ENCODE results near the gene CCNK.
A peak's percentile ranks its signal among the peaks of the same experiment; 100 is the strongest.

The CCNK gene

DNA sequence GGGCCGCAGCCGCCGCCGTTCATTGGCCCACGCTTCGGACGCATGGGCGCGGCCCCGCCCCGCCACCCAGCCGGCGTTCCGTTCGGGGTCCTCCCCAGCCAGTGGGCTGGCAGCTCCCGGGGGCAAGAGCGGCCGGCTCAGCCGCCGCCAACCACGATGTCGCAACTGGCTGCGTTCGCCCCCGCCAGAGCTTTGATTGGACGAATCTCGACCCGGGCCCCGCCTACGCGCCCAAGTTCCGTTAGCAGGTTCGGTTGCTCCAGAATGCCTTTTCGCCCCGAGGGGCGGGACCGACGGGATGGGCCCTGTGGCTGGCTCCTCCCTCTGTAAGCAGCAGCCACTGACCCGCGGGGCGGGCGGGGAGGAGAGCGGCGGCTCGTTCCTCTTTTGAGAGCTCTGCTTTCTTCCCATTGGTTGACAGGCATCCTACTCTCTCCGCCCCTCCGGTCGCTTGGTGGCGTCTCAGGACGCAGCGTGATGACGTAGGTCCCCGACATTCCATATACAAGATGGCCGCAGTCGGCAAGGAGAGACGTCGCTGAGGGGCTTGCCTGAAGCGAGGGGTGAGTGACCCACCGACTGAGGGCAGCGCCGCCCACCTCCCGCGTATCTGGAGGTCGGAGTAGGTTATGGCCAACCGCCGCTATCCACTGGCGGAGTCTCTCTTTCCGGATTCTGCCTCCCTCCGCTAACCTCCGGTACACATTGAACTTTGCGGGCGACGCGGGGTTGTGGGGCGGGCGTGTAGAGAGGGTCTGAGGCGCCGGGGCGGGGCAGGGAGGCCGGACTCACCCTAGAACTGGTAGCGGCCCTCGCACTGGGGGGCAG lies at the start of gene CCNK:
Gene CCNK, plus strand, starts transcription at position 493 of the 828 bp plus-strand sequence. CDS start 11,269 bp downstream, outside the sequence.
- peak; percentile 96 for DNase-seq (ENCODE audit: low read depth)

DNA sequence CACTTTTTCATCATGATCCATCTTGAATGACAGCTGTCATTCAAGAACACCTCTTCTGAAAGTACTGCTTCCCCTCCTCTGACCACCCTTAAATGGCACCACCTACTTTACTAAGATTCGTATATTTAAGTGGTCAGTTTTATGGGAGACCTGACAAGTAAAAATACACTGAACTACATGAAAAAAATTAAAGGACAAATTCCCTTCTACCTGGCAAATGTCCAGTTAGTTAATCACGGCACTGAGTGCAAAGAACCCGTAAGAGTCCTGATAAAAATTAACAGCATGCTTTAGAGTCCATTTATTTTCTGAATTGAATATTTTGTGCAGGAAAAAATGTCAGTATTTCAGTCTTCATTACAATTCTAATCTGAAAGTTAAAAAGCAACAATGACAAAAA lies 49.2 kb upstream of the CCNK start:
- no peak for DNase-seq (ENCODE audit: low read depth)

DNA sequence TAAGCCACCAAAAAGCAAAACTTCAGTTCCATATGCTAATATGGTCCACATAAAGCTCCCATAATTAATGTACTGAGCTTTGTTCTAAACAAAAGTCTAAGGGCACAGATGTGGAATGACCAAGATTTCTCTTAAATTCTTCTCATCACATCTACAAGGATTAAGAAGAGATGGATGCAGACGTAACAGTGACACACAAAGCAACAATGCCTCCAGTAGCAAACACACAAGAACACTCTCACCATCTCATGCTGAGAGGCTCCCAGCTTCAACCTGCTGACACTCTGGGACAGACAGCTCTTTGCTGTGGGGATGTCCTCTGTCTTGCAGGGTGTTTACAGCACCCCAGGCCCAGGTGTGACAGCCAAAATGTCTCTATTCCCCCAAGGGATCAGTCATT lies 48.7 kb upstream of the CCNK start:
- no peak for DNase-seq (ENCODE audit: low read depth)

- DNase-seq (ENCODE audit: low read depth), result no peak
Observed at GRCh38 chr14:99435327-99435726, 45.9 kb upstream of the CCNK start.

DNA sequence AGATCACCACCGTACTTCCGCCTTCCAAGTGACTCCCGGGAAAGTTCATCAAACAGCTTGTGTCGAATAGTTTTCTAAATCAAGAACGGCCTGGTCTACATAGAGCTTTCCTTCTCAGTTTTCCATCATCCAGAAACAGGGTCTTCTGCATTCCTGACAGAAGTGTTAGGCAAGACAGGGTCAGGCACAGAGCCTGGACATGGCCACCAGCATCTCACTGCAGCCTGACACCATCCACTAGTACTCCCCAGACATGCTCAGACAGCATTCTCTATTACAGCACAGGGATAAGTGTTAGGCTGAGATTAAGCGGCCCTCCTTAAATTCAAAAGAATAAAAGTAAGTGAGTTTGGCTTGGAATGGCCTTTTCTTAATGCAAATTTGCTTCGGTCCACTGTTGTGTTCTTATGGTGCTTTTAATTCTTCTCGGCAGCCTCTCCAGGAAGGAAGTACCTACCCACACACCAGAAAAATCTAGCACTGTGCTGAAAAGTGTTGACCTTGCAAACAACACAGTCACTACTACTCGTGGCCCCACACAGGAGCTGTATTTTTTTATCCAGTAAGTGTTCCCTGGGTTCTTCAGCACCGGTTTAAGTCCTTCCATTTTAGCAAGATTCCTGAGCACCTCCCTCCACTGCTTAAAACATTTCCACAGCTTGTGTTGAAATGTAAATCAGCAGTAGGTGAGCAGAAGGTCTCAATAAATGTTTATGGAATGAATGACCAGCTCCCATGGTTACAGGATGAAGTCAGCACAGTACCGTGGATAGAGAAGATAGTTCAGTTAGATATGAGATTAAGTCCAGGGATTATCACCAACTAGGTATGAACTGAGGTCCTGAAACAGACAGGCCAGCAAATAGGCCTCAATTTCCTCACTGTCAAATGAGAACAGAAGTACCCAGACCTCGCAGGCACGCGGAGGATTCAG lies 44.7 kb upstream of the CCNK start:
- no peak for DNase-seq (ENCODE audit: low read depth)

- DNase-seq (ENCODE audit: low read depth), result no peak
Observed at GRCh38 chr14:99437706-99438105, 43.5 kb upstream of the CCNK start.

DNA sequence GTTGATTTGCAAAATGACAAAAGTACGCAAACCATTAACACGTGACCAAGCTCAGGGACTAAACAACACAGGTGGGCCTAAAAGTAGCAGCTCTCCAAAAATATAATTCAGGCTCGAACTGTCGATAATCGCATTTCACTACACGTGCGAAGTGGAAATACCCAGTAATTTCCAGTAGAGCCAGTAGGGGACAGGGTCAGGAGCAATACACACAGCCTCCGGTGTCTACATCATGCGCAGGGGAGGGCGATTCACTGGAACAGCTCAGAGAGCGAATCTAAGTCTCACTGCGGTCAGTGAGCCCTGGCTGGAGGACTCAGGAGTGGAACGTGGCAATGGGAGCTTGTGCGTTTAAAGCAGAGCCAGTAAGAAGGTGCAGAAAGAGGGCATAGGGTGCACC lies 40.9 kb upstream of the CCNK start:
- DNase-seq (ENCODE audit: low read depth), result no peak

DNA sequence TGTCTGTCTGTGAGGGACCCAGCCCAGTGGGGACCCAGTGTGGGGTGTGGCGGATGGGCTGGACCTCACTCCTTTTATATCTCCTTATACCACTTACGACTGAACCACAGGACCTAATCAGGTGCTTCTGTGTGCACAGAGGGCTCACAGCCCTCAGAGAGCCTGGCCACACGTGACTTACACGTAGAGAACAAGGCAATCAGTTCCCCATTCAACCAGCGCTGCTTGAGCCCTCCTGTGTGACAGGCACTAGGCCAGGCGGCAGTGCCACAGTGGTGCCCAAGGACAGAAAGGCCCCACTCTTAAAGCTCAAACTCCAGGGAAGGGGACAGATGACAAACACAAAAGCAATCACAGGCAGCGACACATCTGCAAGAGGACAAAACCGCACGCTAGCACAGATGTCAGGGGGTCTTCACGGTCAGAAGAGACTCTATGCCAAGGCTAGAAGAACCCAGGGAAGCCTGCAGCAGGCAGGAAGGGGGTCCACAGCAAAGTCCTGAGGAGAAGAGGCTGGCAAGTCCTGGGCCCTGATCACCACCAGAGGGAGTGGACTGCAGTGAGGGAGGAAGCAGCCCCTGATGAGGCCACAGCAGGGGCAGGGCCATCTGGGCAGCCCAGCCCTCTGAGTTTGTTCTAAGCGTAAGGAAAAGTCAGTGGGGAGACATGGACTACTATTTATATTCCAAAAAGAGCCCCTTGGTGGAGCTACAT lies 39.9 kb upstream of the CCNK start:
- DNase-seq (ENCODE audit: low read depth), result no peak

DNA sequence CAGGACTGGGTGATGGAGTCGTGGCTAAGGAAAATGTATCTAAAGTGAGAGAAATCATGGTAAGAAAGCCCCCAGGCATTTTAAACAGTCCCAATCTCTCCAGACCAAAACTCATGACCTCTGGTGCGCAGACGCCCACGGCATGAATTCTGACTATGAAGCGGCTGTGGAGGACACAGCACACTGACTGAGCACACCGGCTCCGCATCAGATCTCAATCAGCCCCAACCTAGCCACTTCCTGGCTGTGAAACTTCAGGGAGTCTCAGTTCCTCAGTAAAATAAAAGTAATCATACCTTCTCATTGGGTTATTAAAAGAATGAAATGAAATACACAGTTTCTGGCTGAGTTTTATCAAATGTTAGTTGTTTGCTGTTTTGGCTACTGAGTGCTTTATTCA lies 39.3 kb upstream of the CCNK start:
- no peak for DNase-seq (ENCODE audit: low read depth)

GRCh38 chr14:99445931-99446330 lies 35.3 kb upstream of the CCNK start:
- no peak for DNase-seq (ENCODE audit: low read depth)

DNA sequence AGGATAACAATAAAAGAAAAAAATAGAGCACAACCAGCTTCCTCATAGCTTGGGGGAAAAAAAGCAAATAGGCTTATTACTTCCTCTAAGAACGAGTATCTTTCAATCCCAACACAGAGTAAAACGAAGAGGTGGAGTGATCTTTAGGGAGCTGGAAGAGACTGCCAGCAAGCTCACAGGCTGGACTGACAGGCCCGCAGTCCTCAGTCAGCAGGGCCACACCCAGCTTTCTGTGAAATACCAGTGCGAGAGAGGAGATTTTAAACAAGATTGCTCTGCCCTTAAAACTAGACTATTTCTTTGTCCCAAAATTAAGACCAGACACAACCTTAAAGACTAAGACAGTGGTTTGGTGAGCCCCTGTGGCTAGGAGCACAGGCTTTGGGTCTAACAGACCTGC lies 33.5 kb upstream of the CCNK start:
- no peak for DNase-seq (ENCODE audit: low read depth)

DNA sequence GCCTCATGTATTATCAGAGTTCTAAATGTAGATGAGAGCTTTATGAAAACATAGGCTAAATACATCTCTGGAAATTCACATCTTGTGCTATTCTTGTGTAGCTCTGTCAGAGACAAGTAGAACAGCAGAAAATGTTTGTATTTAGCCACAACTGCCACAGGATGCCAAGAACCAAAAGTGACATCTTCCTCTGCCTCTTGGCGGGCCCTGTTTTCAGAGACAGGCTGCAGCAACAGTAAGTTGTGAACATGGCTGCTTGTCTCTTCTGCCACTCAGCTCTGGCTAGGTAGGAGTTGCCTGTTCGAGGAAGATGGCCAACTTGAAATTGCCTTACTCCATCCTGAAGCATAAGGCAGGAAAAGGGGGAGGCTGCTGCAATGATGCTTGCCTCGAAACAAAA lies 30.9 kb upstream of the CCNK start:
- DNase-seq (ENCODE audit: low read depth), result no peak

DNA sequence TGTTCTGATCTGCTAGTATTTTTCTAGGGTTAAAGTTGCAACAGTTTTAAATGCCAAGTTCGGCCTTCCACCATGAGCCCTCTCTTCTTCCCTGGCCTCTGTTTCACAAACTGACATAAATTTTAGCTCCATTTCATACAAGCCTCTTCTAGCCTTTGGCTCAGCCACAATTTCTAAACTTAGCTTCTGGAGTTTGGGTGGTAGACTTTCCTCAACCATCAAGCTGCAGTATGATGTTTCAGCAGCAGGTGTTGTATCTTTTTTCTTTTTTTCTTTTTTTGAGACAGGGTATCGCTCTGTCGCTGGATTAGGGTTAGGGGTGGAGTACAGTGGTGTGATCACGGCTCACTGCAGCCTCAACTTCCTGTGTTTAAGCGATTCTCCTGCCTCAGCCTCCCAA lies 30.0 kb upstream of the CCNK start:
- DNase-seq (ENCODE audit: low read depth), result no peak

DNA sequence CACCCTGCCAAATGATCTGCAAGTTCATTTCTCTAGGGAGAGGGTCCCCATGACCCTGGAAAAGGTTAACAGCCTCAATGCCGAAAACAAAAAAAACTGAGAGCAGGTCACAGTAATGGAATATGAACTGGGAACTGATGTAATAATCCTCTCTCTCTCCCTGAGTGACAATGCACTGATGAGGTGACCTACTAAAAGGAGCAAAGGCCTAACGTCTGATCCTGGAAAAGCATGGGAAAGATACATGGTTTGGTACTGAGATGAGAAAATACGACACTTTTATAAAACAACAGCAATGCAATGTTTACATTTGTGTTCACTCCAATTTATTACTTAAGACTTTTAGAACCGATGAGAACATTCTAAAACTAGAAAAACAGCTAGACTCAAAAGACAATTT lies 28.2 kb upstream of the CCNK start:
- no peak for DNase-seq (ENCODE audit: low read depth)

DNA sequence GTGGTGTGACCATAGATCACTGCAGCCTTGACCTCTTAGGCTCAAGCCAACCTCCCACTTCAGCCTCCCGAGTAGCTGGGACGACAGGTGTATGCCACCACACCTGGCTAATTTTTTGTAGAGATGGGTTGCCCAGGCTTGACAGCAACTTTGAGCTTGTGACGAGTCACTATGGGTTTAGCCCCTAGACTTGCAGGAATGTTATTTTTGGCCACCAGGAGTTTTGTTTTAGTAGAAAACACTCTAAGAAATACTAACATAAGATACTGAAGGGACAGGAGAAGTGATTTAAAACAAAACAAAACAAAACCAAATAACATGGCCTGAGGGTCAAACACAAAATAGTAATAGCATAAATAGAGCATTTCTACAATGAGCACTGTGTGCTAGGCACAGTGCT lies 27.0 kb upstream of the CCNK start:
- no peak for DNase-seq (ENCODE audit: low read depth)

DNA sequence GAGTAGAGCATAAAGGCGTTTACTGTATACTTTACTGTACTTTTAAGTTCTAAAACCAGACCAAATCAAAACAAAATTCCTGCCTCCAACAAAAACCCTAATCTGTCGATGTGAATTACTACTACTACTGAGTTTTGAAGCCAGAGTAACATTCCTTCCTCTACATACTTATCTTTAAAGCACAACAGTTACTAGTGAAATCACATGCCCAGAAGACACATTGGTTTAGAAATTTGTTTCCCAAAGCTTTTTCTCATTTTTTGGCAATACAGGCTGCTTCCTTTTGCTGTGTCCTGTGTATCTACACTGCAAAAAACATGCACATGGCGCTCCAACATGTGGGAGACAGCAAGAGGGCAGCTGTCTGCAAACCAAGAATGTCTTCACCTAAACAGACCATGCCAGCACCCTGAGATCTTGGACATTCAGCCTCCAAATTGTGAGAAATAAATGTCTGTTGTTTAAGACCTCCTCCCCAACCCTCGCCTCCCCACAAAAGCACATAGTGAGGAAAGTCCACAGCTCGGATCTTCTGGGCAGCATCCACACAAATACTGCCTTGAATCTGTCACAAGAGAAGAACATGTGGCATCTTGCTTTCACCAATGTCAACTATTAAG lies 21.6 kb upstream of the CCNK start:
- DNase-seq (ENCODE audit: low read depth), result no peak

DNA sequence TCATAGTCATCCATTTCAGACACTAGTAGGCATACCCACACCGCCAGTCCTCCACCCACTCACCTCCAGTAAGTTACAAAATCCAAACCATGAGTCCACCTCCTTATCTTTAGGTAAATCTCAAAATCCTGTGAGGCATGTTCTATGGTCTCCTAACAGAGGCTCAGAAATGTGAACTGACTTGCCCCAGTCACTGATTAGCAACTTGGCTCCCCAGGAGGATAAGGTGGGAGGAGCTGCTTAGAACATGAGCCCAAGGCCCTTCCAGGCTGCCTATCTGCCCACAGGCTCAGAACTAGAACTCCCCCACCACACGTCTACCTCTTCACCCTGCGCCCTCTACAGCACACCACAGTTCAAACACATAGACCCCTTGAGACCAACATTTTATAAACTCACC lies 20.4 kb upstream of the CCNK start:
- DNase-seq (ENCODE audit: low read depth), result no peak

DNA sequence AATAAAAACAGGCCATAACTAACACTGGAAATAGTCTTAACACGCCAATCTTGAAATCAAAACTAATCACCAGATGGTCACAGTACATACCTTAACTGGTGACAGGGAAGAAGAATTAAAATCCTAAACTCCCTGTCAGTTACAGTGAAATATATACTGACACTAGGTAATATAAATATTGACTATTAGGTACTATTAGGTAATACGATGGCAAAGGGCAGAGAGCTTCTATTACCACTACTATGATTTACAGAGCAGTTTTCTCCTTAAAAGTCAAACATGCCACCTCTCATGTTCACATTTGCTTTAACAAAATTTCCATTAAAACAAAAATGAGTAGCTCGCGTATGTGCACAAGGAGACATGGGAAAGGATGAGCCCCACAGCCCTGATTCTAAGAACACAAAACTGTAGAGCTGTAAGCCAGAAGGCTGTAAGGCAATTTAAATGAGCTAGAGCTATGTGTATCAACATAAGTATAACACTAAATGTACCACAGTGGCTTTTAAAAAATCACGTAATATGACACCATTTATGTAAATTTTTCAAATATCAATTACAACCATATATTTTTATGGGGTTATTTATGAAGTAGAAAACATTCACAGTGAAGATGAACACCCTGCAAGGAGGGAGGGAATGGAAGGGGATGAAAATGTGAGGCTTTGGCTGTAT lies 19.7 kb upstream of the CCNK start:
- no peak for DNase-seq (ENCODE audit: low read depth)

GRCh38 chr14:99462210-99462609 lies 19.0 kb upstream of the CCNK start:
- DNase-seq (ENCODE audit: low read depth), result no peak

DNA sequence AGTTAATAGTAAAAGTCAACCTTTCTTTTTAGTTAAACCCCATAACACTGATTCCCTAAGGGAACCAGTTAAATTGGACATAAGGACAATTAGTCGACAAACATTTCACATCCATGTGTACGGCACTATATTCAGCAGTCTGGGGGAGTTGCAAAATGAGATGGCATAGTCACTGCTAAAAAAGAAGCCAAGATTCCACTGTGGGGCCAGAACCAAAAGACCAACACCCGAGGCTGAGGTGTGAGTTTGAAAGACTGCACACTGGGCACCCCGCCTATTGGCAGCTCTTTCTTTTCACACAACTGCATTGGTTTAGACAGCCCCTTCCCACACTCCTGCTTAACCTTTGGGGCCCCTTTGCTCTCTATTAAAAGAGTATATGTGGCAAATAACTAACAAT lies 17.2 kb upstream of the CCNK start:
- no peak for DNase-seq (ENCODE audit: low read depth)

DNA sequence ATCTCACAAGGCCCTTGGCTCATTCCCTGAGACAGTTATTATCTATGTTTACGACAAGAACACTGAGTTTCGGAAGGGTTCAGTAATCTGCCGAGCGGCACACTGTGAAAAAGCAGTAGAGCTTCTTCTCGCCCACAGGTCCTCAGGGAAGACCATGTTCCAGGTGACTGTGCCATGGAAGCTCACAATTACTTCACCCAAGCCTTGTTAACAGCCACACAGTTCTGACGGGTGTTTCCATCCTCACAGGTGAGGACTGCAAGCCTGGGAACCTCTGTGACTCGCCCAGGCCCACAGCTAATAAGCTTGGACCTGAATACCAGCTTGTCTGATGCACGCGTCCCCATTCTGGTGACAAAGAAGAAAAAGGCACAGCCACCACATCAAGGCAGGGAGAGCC lies 15.9 kb upstream of the CCNK start:
- no peak for DNase-seq (ENCODE audit: low read depth)

DNA sequence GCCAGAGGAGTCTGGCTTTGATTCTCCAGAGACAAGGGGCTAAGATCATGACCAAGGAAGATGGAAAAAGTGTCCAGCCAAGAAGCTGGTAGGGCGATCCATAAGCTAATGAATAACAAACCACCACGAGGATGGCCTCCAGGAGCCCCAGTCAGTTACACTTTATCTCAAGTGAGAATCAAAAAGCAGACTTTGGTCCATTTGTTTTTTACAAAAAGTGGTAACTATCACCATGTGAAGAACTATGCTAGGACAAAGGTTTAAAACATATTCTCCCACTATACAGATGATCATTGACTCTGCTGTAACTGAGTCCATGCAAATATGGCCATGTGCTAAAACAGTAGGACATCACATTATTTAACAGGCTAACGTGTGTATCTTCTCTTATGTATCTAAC lies 14.5 kb upstream of the CCNK start:
- DNase-seq (ENCODE audit: low read depth), result no peak

Data from HS-27A (cell line).